Calu3 (cell line): ENCODE measurements around the gene TSHR. TPM values are rescaled to one million over a fixed set of nuclear protein-coding genes. Genes with fewer than 3 reads are reported as not detected.

ENCODE experiments used
- BruUV-seq: library from RNA; stranded (reverse); fragments of 400-500 nt; replicated peaks from 2 replicates; lab custom pipeline; 2021; lab: Mats Ljungman, UMichigan
- CTCF ChIA-PET: fragments of 300-600 bp; sonication (Branson Sonifier 250); formaldehyde crosslinking; loops from one replicate; lab custom pipeline; 2022; ENCODE audit warnings: antibody characterized with exemption; lab: Charles Lee
- DNase-seq: peaks from one replicate; pipeline ENCODE4 v3.0.0; 2022
- H3K27ac Mint-ChIP-seq: one replicate; pipeline ENCODE4 v1.8.0; 2022; ENCODE audit warnings: mixed read lengths; ENCODE audit not compliant: unreplicated experiment
- H3K27me3 Mint-ChIP-seq: one replicate; pipeline ENCODE4 v1.8.0; 2022; ENCODE audit warnings: mixed read lengths; ENCODE audit not compliant: unreplicated experiment
- H3K36me3 Mint-ChIP-seq: one replicate; pipeline ENCODE4 v1.8.0; 2022; ENCODE audit warnings: mild to moderate bottlenecking, moderate library complexity, mixed read lengths; ENCODE audit not compliant: insufficient read depth, unreplicated experiment
- H3K4me1 Mint-ChIP-seq: one replicate; pipeline ENCODE4 v1.8.0; 2022; ENCODE audit warnings: mild to moderate bottlenecking, low read depth, mixed read lengths; ENCODE audit not compliant: unreplicated experiment
- H3K4me3 Mint-ChIP-seq: one replicate; pipeline ENCODE4 v1.8.0; 2022; ENCODE audit warnings: mild to moderate bottlenecking, low read depth, moderate library complexity, mixed read lengths; ENCODE audit not compliant: unreplicated experiment
- H3K9me3 Mint-ChIP-seq: one replicate; pipeline ENCODE4 v1.8.0; 2022; ENCODE audit warnings: low read depth, mixed read lengths; ENCODE audit not compliant: unreplicated experiment
- intact Hi-C: fragments of 100-400 bp; cut with micrococcal nuclease; formaldehyde crosslinking; loops from one replicate; pipeline ENCODE4 v1.10.0; 2022; ENCODE audit not compliant: unreplicated experiment
- total RNA-seq: library from RNA; stranded (reverse); gene quantifications from 2 replicates; pipeline ENCODE4 v1.2.3, GENCODE V29; 2022
- TF ChIP-seq, protein P1 (sequence below): fragments of 200-600 bp; IDR thresholded peaks from one replicate; pipeline ENCODE4 v1.8.0; 2022; ENCODE audit warnings: antibody characterized with exemption; ENCODE audit not compliant: unreplicated experiment

TSHR gene
- total RNA-seq, 1 experiment from 2014 or later = not detected

DNA sequence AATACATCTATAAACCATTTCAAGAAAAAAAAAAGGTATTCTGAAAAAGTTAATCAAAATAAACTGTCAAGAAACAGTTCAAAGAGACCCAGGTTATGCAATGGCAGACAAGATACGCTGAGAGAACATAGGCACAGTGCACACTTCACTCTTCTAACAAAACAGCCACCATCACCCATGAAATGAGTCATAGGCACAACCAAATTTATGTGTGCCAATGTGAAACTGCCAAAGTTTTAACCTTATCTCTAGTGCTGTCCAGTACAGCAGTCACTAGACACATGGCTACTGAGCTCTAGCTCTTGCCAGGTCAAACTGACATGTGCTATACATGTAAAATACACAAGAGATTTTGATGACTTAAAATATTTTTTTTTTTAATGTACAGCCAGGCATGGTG is 15.3 kb upstream of the TSHR start:
- Mint-ChIP-seq H3K9me3 (no peaks in the 10 kb centered on the region), H3K4me3 (no peak overlapping the region), H3K4me1 (peaks cover 17% of the 10 kb centered on the region), H3K36me3 (peaks cover 14% of the 10 kb centered on the region), H3K27ac (no peak overlapping the region), H3K27me3 (peaks cover 2% of the 10 kb centered on the region)
- DNase-seq = no peak
- intact Hi-C loops = no loop called here
- no TSS peak for BruUV-seq
- TF ChIP-seq, protein P1, sequence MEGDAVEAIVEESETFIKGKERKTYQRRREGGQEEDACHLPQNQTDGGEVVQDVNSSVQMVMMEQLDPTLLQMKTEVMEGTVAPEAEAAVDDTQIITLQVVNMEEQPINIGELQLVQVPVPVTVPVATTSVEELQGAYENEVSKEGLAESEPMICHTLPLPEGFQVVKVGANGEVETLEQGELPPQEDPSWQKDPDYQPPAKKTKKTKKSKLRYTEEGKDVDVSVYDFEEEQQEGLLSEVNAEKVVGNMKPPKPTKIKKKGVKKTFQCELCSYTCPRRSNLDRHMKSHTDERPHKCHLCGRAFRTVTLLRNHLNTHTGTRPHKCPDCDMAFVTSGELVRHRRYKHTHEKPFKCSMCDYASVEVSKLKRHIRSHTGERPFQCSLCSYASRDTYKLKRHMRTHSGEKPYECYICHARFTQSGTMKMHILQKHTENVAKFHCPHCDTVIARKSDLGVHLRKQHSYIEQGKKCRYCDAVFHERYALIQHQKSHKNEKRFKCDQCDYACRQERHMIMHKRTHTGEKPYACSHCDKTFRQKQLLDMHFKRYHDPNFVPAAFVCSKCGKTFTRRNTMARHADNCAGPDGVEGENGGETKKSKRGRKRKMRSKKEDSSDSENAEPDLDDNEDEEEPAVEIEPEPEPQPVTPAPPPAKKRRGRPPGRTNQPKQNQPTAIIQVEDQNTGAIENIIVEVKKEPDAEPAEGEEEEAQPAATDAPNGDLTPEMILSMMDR = no peak
- CTCF ChIA-PET = no interaction called here

- CTCF ChIA-PET = interaction anchor here (0.8 kb wide), 1 partner anchor 935 kb away, joined by 4 read pairs; no protein-coding TSS in a partner anchor
- peak within 1 kb of the TSS; percentile 83 for H3K27ac Mint-ChIP-seq
- peaks cover 16% of the 10 kb centered on the region for H3K27me3 Mint-ChIP-seq
- intact Hi-C loops = no loop called here
- H3K4me3 Mint-ChIP-seq = peak within 1 kb of the TSS; percentile 80
- H3K4me1 Mint-ChIP-seq = peaks cover 9% of the 10 kb centered on the region
- no TSS peak for BruUV-seq
- DNase-seq = peak; percentile 94
- H3K36me3 Mint-ChIP-seq = peaks cover 14% of the 10 kb centered on the region
- TF ChIP-seq, protein P1 = no peak
- H3K9me3 Mint-ChIP-seq = no peaks in the 10 kb centered on the region
Observed at GRCh38 chr14:80941241-80942185, 13.9 kb upstream of the TSHR start, which contains the start of gene CEP128. Gene CEP128 (minus strand): TSS chr14:80941738.

GRCh38 chr14:80942191-80942600 is 13.2 kb upstream of the TSHR start:
- TF ChIP-seq, protein P1 = no peak
- peaks cover 14% of the 10 kb centered on the region for H3K36me3 Mint-ChIP-seq
- intact Hi-C loops = no loop called here
- BruUV-seq = no TSS peak
- peaks cover 23% of the 10 kb centered on the region for H3K27me3 Mint-ChIP-seq
- no peaks in the 10 kb centered on the region for H3K9me3 Mint-ChIP-seq
- H3K4me1 Mint-ChIP-seq = peaks cover 9% of the 10 kb centered on the region
- peak; percentile 2 for DNase-seq
- H3K27ac Mint-ChIP-seq = peak overlapping the region; percentile 83
- peak overlapping the region; percentile 80 for H3K4me3 Mint-ChIP-seq
- CTCF ChIA-PET = no interaction called here

GRCh38 chr14:80944861-80945617 is 10.4 kb upstream of the TSHR start:
- CTCF ChIA-PET = interaction anchor here (0.7 kb wide), 1 partner anchor 845 kb away, joined by 3 read pairs; no protein-coding TSS in a partner anchor
- Mint-ChIP-seq H3K4me1 (peaks cover 9% of the 10 kb centered on the region), H3K27ac (no peak overlapping the region), H3K36me3 (peaks cover 14% of the 10 kb centered on the region), H3K4me3 (no peak overlapping the region), H3K9me3 (no peaks in the 10 kb centered on the region), H3K27me3 (peaks cover 51% of the 10 kb centered on the region)
- TF ChIP-seq, protein P1 = no peak
- intact Hi-C loops = no loop called here
- DNase-seq = no peak
- no TSS peak for BruUV-seq
